ENCODE results near the gene LLGL2. TPM values are rescaled to one million over a fixed set of nuclear protein-coding genes. Genes with fewer than 3 reads are reported as not detected.
"Not testable (repeated sequence)": the region's sequence is repeated elsewhere in the genome, so short reads cannot be mapped to it uniquely, and the experiment has no call there.

LLGL2 gene
- total RNA-seq = 0.68 and 0.75 TPM in 2 replicates
- 0.77 TPM for polyA plus RNA-seq (2012)

GRCh38 chr17:75524970-75525805 lies at the start of gene LLGL2:
TSS of gene LLGL2 (plus strand) at chr17:75525697. CDS start at chr17:75543427, 17,730 bp downstream.
- no peak for DNase-seq (ENCODE audit: low read depth)

GRCh38 chr17:75475851-75476250 lies 49.6 kb upstream of the LLGL2 start:
- peak; percentile 75 for DNase-seq (ENCODE audit: low read depth)

GRCh38 chr17:75476271-75476671 lies 49.2 kb upstream of the LLGL2 start:
- peak; percentile 93 for DNase-seq (ENCODE audit: low read depth)

DNA sequence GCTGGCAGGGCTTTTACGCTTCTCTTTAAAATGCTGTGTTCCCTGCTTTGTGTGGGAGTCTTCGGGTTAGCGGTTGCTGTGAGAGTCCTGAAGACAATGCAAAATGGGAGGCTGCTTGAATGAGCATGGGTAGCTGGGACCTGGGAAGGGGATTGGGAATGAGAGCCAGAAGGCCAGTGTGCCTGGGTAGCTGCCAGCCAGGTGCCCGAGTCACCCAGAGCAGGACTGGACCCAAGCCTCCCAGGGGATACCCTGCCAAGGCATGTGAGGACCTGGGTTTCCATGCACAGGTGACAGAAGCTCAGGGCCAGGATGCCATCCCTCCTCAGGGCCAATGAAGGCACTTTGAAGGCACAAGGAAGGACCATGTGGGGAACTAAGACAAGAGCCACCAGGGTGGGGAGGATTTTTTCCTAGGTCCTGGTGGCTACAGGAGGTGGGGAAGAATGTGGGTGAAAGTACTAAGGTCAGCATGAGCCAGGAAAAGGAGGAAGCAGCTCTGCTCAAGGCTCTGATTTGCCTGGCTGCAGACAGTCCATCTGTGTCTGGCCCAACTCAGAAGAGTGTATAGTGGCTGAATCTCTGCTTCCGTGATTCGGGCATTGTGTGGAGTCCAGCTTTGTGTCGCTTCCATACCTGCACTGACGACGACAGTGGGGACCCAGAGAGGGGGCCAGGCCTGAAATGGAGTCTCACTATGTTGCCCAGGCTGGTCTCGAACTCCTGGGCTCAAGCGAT lies 48.6 kb upstream of the LLGL2 start:
- no peak for DNase-seq (ENCODE audit: low read depth)

DNA sequence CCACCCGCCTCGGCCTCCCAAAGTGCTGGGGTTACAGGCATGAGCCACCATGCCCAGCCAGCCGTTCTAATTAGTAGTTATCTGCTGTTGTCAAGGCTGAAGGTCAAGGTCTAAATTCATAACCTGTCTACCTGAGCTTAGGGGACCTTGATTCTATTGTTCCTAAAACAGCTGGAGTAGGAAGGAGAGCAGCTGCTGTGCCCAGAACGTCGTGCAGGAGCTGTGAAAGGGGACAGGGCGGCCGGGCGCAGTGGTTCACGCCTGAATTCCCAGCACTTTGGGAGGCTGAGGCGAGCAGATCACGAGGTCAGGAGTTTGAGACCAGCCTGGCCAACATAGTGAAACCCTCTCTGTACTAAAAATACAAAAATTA lies 48.0 kb upstream of the LLGL2 start:
- DNase-seq (ENCODE audit: low read depth) = not testable (repeated sequence)

- no peak for DNase-seq (ENCODE audit: low read depth)
Measured at GRCh38 chr17:75478508-75478907, 47.0 kb upstream of the LLGL2 start.

- peak; percentile 74 for DNase-seq (ENCODE audit: low read depth)
Measured at GRCh38 chr17:75480281-75480680, 45.2 kb upstream of the LLGL2 start.

DNA sequence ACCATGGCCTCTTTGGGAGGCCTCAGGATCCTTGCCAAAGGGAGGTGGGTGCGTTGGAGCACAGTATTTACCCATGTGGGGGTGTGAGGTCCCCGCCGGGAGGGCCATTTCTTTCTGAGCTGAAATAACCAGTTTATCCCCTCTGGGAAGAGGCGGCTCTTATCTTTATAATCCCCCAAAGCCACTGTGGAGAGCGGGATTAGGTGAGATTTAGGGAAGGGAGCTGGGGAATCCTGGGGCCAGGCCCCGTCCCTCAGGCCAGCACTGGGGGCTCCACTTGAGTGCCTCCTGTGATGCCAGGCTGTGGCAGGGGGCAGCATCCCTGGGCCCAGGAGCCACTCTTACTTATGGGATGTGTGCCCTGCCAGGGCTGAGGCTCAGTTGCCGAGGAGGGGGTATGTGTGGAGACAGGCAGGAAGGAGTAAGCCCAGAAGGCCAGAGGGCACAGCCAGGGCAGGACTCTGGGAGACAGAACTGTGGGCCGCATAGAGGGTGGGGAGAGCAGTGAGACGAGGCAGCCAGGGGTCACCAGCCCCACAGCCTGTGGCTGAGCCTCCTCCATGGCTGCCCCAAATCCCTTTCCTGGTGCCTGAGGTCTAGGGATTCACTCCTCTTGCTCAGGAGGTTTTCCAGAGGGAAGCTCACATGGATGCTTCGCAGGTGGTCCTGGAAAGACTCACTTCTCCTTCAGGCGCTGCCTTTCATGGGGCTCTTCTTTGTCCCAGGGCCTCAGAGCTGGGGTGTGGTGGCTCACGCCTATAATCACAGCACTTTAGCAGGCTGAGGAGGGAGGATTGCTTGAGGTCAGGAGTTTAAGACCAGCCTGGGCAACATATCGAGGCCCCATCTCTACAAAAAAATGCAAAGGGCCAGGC lies 44.1 kb upstream of the LLGL2 start:
- DNase-seq (ENCODE audit: low read depth) = no peak

GRCh38 chr17:75482098-75482942 lies 43.2 kb upstream of the LLGL2 start:
- no peak for DNase-seq (ENCODE audit: low read depth)

DNA sequence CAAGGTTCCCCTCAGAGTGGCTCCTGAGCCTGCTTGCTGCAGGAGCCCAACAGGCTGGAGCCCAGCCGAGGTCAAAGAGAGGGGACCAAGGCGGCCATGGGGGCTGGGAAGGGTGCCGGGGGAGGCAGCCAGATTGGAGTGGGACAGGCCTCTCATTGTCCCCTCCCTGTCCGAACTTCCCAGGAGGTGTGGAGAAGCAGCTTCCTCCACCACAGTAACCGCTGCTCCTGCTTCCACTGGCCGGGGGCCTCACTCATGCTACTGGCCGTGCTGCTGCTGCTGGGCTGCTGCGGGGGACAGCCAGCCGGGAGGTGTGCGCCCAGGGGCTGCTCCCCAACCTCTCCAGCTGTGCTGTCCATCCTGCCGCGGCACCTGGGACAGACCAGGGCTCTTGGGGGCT lies 39.8 kb upstream of the LLGL2 start:
- DNase-seq (ENCODE audit: low read depth) = no peak

DNA sequence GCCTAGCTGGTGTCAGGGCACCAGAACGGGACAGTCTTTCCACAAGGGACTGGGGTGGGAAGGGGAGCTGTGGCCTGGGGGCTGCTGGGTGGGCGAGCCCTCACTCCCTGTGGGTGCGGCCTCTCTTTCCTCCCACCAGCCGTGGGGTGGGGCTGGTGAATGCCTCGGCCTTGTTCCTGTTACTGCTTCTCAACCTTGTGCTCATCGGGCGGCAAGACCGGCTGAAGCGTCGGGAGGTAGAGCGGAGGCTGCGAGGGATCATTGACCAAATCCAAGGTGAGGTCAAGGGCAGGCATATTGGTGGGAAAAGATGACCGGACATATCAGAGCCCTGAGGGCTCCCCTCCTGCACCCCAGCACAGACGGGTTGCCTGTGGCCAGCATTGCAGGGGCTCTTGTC lies 39.3 kb upstream of the LLGL2 start:
- no peak for DNase-seq (ENCODE audit: low read depth)

DNA sequence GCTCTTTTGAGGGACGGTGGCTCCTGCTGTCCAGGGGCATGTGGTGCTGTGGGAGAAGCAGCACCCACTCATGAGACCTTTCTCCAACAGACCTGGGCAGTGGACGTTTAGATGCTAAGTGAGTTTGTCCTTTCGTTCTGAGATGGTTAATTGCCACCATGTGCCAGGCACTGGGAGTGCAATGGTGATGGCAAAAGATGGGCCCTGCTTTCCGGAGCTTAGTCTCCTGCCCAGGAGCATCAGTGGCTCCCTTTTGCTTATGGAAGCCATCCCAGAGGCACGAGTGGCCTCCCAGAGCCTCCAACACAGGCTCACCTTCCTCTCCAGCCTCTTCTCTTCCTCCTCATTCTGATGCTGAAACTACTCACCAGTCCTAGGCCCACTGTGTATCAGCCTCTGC lies 38.5 kb upstream of the LLGL2 start:
- no peak for DNase-seq (ENCODE audit: low read depth)

GRCh38 chr17:75487351-75488070 lies 38.0 kb upstream of the LLGL2 start:
- DNase-seq (ENCODE audit: low read depth) = no peak

DNA sequence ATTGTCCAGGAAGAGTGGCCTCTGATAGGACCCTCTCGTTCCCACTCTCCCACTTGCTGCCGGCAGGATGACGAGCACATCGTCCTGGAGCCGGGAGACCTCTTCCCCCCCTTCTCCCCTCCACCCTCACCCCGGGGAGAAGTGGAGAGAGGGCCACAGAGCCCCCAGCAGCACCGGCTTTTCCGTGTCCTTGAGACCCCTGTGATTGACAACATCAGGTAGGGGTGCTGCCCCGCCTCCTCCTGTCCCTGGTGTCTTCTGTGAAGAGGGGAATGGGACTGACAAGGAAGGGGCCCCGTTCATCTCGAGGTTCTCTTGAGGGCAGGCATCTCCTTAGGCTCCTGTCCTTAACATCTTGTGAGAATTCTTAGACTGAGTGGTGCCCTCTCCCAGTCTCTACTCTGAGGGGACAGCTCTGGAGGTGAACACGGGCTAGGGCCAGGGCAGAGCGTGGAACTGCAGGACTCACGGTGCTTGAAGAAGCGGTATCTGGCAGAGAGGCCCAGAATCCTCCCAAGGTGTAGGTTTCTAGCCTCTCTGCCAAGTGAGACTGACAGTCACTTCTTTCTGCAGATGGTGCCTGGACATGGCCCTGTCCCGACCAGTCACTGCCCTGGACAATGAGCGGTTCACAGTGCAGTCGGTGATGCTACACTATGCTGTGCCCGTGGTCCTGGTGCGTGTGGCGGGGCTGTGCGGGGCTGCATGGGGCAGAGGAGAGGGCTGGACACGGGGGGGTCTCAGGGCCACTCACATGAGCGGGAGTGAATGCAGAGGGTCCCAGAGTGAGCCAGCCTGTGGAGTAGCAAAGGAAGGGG lies 36.6 kb upstream of the LLGL2 start:
- DNase-seq (ENCODE audit: low read depth) = no peak

DNA sequence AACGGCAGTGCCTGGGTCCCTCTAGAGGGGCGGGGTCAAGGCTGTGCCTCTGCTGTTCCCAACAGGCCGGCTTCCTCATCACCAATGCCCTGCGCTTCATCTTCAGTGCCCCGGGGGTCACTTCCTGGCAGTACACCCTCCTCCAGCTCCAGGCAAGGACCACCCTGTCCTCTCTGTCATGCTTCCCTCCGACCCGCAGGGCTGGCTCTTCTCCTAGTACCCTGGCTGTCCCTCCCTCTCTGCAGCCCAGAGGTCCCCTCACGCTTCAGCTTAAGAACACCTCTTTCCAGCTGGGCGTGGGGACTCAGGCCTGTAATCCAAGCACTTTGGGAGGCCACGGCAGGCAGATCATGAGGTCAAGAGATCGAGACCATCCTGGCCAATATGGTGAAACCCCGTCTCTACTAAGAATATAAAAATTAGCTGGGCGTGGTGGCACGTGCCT lies 36.0 kb upstream of the LLGL2 start:
- no peak for DNase-seq (ENCODE audit: low read depth)

GRCh38 chr17:75490173-75490743 lies 35.2 kb upstream of the LLGL2 start:
- DNase-seq (ENCODE audit: low read depth) = peak; percentile 38

DNA sequence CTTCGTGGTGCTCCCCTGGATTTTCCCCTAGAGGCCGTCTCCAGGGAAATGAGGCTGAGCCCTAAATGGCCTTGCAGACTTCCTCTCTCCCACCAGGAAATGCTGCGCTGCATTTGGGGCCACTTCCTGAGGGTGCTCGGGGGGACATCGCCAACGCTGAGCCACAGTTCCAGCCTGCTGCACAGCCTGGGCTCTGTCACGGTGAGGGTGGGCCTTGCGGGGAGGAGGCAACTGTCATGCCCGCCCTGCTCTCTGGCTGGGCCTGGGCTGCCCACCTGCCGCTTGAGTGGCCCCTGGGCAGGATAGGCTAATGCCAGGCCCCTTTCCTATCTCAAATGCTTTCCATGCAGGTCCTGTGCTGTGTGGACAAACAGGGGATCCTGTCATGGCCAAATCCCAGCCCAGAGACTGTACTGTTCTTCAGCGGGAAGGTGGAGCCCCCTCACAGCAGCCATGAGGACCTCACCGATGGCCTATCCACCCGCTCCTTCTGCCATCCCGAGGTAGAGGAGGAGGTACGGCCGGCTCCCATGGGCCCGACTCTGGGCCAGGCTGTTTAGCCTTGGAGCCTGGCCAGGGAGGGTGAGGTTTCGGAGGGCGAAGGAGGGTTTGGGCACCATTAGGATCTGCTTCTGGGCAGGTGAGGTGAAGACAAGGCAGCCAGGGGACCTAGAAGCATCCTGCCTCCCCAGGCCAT lies 34.4 kb upstream of the LLGL2 start:
- DNase-seq (ENCODE audit: low read depth) = no peak

- DNase-seq (ENCODE audit: low read depth) = no peak
Measured at GRCh38 chr17:75491680-75492079, 33.8 kb upstream of the LLGL2 start.

All from myocyte (in vitro differentiated cells).